HG02642 (cell line): ENCODE data around the gene AKR7A3.
"Not testable (repeated sequence)": the region's sequence is repeated elsewhere in the genome, so short reads cannot be mapped to it uniquely, and the experiment has no call there.

ENCODE experiments used
- ATAC-seq: cut with Tn5 transposase; IDR thresholded peaks from one replicate; pipeline ENCODE4 v1.9.1; 2021; ENCODE audit warnings: mild to moderate bottlenecking; ENCODE audit not compliant: unreplicated experiment, poor library complexity

AKR7A3 gene

DNA sequence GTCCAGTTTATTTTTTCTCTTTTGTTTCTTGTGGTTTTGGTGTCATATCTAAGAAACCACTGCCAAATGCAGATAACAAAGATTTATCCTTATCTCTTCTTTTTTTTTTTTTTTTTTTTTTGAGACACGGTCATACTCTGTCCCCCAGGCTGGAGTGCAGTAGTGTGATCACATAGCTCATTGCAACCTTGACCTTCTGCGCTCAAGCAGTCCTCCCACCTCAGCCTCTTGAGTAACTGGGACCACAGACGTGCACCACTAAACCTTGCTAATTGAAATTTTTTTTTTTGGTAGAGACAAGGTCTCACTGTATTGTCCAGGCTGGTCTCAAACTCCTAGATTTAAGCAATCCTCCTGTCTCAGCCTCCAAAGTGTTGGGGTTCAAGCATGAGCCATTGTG lies 32.5 kb upstream of the AKR7A3 start:
- ATAC-seq, result no peak

DNA sequence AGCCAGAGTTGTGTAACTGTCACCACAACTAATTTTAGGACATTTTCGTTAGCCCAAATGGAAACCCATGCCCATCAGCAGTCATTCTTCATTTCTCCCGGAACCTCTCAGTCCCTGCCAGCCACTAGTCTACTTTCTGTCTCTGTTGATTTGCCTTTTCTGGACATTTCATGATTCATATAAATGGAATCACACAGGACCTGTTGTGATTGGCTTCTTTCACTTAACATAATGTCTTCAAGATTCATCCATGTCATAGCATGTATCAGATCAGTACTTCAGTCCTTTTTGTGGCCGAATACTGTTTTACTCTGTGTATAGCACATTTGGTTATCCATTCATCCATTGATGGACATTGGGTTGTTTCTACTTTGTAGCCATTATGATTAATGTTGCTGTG lies 30.6 kb upstream of the AKR7A3 start:
- no peak for ATAC-seq

DNA sequence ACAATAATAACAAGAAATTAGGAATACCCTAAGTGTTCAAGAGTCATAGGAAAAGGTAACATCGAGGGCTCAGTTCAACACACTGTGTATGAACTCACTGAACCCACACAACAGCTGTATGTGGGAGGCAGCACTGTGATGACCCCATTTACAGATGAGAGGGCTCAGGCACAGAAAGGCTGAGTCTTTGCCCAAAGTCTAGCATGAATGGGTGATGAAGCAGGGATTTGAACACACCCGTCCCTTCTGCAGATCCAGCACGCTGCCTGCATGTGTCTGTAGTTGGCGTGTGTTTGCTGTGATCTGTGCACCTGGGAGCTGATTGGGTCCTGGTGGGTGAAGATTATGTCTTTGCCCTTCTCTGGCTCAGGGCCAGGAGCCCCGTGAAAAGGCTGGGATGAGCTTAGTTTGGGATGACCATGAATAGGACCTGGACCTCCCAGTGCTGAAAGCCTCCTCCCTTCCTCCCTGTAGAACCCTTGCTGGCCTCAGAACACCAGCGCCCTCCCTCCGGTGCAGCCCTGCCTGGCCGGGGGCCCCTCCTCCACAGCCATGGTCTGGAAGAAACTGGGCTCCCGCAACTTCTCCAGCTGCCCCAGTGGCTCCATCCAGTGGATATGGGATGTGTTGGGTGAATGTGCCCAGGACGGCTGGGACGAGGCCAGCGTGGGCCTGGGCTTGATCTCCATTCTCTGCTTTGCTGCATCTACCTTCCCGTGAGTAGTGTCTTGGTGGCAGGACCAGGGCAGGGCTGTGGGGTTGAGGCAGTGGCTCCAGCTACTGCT lies 28.7 kb upstream of the AKR7A3 start:
- no peak for ATAC-seq

DNA sequence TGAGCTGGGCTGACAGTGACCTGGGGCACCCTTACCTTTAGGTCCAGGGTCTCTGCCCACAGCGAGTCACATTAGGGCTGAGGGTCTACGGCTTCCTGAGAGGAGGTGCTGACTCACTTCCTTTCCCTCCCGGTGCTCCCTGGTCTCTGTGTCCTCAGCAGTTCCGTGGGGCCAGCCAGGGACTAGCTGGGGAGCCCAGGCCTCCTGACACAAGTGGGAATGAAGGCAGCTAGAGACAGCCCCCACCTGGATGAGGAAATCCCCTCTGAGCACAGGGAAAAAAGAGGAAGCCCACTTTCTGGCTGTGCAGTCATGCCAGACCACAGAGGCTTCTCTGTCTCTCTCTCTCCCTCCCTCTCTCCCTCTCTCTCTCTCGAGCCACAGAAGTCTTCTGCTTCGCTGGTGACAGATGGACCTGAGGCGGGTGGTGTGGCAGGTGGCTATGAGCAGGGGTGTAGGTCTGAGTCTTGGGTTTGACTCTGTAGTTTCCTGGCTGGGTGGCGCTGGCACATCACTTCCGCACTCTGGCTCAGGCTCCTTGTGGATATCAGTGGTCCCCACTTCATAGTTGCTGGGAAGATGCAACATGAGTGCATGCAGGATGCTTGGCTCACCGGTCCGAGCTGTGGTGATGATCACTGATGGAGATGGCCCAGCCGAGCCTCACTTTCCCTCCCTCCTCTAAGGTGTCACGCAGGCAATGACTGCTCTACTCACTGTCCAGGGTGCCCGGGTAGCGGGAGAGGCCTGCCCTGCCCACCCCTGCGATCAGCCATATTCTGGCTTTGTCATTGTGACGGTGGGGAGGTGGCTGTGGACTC lies 27.0 kb upstream of the AKR7A3 start:
- peak; percentile 30 for ATAC-seq

DNA sequence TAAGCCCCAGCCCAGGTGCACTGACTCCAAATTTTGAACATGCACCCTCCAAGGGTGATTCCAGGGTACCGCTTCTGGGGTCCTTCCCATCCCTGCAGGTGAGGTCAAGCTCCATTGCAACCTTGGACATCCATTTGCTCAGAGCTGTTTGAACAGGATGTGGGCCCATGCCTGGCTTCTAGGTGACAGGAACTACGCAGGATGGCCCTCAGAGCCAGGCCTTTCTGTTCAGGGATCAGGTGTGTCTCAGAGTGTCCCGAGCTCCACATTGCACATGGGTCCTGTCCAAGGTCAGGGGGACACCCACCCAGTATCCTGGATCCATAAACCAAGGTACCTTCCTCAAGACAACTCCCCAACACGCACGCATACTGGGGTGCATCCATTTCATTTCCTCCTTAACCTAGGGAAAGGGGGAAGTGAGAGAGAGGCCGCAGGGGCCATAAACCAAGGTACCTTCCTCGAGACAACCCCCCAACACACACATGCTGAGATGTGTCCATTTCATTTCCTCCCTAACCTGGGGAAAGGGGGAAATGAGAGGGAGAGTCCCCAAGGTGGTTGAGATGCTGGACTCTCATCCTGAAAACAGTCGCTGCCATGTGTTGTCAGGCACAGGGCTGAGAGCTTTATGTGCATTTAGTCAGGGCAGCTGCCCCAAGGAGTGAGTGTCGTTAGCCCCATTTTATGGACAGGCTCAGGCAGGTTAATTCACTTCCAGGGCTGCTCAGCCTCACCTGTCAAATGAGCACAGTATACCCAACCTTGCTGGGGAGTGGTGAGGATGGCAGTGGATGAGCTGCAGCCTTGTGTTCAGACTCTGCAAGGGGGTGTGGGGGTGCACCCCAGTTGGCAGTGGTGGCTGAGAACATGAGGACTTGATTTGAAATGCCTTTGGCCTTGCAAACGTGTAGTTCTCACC lies 25.7 kb upstream of the AKR7A3 start:
- no peak for ATAC-seq

DNA sequence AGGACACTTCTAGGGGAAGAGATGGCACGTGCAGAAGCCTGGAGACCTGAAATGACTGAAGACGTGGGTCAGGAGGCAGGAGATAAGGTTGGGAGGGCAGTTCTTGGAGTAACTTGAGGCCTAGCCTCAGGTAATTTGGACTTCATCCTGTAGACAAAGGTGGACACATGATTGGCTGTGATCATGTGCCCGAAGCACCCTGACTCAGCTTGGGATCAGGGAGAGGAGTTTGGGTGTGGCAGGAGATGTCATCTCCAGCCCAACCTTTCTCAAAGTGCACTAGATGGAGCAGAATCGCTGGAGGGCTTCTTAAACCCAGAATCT lies 25.0 kb upstream of the AKR7A3 start:
- no peak for ATAC-seq

DNA sequence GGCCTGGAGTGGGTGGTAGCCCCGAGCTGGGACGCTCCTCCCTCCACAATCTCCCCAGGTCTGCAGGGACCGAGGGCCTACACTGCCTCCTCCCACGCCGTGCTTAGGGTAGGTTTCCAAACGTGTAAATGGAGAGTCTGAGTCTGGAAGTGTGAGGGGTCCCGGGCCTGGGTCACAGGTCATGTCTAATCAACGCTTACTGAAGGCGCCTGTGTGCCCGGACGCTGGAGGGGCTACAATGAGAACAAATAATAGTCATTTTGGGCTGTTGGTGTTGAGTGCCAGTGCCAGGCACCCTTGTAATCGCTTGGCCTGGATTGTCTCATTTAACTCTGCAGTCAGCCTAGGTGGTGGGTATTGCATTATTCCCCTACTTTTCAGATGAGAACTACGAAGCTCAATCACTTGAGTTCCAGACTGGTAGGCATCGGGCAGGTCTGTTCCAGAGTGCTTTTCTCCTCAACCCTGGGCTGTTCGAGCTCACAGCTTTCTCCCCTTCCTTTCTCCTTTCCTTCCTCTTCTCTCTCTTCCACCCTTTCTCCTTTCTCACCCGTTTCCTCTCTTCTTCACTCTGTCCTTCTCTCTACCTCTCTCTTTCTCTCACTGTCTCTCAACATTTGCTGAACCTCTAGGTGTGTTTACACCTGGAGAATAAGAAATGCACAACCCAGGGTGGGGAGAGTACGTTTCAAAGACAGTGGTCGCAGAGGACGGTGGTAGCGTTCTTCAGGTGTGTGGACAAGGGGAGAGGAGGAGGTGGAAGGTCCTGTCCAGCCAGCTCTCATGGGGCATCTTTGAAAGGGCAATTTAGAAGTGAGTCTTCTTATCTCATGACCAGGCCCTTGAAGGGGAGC lies 24.4 kb upstream of the AKR7A3 start:
- ATAC-seq, result peak; percentile 20

DNA sequence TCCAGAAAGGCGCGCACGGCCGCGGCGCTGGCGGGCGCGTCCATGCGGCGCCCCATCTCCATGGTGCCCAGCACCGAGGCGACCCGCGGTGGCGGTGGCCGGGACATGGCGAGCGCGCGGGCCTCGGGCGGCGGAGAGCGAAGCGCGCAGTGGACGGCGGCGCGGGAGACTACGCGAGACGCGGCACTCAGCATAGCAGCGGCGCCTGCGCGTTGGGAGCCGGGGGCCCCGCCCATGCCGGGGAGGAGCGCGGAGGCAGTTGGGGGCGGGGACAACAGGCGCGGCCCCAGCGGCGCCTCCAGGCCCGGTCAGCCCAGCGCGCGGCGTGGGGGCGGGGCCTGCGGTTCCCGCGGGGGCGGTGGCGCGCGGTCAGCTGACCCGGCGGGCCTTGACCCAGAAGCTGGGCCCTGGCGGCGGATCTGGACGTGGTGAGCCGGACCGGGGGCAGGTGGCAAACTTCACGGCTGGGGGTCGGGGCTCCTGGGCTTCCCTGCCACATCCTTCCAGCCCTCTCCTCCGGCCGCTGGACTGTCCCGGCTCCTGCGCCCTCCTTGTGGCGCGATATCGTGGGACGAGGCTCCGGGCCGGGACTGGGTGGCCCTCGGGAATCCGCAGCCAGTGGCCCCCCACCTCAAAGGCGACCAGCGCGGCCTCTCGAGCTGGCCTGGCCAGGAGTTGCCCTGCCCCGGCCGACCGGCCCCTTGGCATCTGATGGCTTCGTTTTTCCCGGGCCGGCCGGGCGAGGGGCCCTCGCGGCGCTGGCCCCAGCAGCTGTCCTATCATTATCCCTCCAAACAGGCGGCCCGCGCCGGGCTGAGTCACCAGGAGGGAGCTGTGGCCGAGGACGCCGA lies 23.6 kb upstream of the AKR7A3 start, which contains the start of the genes AKR7A2 and SLC66A1:
Gene AKR7A2 (minus strand): TSS at position 214 of the 851 bp plus-strand sequence. CDS start 20 bp downstream, at position 194.
Gene SLC66A1 (plus strand): TSS at position 396 of the 851 bp plus-strand sequence. CDS start 5,352 bp downstream, outside the sequence.
- peak; percentile 76 for ATAC-seq

DNA sequence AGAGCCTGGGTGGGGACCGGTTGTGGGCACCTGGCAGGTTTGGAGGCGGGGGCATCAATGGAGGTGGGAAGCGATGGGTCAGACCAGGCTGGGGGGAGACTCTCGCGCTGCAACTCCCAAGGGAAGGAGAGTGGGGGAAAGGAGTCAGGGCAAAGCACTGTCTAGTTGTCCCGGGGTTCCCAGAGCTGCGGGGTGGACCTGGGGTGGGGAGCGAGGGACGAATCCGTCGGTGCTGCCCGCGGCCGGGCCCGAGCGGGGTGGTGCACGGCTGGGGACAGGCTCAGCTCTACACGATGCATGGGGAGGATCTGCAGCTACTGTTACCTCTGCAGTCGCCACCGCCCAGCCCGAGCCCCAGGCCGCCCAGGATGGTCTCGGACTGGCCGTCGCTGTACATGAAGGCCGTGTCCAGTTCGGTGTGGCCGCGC lies 22.9 kb upstream of the AKR7A3 start:
- ATAC-seq, result no peak

DNA sequence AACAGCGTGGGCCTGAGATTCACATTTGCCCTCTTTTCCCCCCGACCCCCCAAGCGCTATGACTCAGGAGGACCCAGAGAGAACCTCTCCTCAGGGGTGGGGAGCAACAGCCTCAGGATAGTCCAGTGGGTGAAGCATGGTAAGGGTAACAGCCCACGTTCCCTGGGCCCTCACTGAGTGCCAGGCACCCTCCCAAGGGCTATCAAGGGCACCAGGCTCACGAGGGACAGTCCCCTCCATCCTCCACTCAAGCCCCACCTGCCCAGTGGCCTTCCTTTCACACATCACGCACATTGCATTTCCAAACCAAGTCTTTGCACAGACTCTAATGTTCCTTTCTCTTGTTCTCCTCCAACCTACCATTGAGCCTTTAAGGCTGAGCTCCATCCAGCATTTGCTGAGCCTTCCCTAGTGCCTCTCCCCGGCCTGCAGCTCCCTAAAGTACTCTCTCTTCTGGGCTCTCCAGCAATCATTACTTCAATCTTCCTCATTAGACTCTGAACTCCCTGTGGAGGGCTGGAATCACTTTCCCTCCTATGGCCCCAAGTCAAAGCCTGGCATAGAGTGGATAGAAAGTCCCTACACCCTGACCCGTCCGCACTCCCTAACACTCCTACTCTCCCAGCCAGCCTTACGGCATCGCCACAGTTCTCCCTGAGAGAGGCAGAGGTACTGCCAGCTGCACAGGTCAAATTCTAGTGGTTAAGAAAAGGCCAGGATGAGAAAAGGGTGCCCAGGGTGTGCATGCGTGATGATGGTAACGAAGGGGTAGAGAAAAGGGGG lies 22.3 kb upstream of the AKR7A3 start:
- no peak for ATAC-seq

DNA sequence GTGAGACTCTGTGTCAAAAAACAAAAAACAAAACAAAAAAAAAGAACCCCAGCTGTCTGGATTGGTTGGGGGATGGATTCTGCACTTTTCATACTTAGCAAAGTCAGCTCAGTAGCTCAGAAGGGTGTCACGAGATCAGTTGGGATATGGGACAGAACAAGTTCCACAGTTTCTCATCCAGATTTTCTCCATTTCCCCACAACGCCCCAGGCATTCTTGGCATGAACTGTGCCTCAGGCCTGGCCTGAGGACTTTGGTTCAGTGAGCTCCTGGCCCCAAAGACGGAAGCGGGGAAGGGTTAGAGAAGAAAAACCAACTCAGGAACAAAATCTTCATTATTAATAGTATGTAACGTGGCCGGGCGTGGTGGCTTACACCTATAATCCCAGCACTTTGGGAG lies 21.5 kb upstream of the AKR7A3 start:
- no peak for ATAC-seq

DNA sequence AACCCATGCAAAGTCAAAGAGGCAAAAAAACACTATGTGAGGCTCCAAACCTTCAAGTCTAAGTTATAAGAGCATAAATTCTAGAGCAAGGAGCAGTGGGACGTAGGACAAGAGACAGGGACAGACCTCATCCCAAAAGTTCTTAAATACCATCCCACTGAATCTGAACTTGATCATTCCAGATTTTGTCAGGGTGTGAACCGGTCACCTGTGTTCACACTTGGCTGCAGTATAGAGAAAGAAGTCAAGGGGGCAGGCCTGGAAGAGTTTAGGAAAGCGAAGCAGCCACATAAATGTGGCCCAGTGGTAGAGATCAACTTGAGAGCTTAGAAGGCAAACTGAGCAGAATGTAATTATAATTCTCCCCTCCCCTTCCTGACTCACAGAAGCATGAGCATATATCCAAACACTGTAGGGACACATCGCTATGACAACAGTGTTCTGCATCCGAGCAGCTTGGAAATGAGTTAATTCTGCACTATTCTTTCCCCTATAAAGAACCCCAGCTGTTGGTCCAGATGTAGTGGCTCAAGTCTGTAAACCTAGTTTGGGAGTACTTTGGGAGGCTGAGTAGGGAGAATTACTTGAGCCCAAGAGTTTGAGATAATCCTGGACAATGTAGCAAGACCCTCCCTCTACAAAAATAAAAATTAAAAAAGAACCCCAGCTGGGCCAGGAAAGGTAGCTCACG lies 20.7 kb upstream of the AKR7A3 start:
- no peak for ATAC-seq

DNA sequence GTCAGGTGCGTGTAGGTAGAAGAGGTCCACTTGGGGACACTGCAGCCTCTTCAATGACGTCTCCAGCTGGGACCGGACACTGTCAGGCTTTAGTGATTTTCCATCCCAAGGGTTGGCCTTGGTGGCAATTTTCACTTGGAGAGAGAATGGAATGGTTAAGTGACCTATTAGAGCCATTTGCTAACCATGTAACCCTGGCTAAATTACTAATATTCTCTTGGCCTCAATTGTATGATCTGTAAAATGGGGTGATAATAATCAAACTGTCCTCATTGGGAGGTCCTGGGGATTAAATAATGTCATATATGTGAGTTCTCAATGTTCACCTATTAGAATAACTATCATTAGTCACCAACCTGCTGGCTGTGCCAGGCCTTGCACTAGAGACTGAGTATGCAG lies 19.9 kb upstream of the AKR7A3 start:
- no peak for ATAC-seq

DNA sequence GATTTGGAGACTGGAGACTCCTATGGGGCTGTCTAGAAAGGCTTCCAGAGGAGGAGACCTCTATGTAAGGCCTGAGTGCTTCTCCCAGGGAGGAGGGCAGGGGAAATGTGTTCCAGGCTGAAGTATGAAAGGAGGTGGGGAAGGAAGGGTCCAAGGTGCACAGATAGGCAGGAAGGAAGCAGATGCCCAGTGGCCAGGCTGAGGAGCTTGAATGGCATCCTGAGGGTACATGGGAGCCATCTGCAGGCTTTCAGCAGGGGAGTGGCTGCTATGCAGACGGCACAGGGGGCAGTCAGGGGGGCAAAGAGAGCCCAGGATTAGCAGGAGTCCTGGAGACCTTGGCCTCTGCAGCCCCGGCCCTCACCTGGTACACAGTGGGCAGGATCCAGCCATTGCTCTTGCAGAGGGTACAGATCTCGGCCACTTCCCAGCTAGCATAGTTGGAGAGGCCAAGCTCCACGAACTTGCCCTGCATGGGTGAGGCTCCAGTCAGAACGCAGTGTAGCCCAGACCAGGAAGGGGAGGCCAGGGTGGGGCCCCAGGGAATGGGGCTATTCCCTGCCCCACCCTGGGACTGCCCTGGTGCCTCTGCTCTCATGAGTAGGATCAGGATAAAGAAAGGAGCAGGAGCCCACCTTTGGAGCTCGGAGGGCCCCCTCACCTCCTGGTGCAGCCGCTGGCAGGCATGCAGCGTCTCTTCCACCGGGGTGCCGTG lies 19.4 kb upstream of the AKR7A3 start:
- no peak for ATAC-seq

DNA sequence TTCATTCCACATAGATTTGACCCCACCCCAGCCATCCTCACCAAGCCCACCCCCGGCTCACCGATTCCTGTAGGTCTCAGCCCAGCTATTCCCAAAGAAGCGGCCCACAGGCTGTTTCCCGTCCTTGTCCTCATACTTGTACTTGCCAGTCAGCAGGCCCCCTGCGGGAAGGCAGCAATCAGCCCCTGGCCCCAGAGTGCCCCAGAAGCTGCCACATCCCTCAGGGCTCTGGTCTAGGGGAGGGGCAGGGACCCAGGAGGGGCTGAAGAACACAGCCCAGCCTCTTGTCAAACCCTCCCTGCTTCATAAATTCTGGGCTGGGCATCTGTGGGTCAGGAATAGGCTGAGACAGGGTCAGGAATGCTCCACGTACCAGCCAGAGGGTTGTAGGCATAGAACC lies 18.4 kb upstream of the AKR7A3 start:
- ATAC-seq, result no peak

DNA sequence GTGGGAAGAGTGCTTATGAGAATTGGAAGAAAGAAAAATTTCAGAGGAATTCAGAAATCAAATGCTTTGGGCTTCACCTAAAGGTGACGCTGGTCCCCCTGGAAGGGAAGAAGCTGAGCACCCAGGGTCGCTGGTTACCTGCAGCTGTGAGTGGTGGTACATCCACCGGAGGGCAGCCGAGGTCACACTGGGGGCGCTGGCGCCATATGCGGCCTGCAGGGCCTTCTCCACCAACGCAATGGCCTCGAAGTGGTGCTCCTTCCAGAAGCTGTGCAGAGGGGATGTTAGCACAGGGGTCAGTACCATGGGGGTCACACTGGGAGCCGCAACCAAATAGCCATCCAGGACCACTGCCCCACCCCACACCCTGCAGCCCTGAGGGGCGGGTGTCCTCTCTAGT lies 17.3 kb upstream of the AKR7A3 start:
- no peak for ATAC-seq

DNA sequence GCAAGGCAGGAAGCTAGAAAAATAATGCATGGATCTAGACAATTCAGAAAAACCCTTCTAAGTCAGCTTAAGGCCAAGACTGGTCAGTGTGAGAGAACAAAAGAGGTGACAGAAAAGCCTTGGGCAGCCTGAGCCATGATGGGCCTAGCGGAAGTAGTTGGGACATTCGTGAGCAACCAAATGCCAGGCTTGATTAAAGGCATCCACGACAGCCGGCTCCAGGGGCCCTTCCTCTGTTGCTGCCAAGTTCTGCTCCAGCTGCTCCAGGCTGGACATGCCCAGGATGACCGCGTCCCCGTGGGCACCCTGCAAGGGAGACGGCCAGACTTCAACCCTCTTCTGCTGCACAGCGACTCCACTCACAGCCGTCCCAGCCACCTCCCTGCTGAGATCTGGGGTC lies 15.5 kb upstream of the AKR7A3 start:
- not testable (repeated sequence) for ATAC-seq
